ENCODE measurements around the gene ATAD2B.

ATAD2B gene

DNA sequence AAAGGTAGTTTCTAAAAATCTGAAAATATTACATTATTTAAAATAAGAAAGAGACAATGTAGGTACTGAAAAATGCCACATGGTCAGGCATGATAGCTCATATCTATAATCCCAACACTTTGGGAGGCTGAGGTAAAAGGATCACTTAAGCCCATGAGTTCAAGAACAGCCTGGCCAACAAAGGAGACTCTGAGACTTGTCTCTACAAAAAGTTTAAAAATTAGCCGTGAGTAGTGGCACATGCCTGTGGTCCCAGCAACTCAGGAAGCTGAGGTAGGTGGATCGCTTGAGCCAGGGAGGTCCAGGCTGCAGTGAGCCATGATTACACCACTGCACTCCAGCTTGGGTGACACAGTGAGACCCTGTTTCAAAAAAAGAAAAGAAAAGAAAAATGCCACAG, 21.8 kb downstream of the ATAD2B start:
- DNase-seq: no peak

DNA sequence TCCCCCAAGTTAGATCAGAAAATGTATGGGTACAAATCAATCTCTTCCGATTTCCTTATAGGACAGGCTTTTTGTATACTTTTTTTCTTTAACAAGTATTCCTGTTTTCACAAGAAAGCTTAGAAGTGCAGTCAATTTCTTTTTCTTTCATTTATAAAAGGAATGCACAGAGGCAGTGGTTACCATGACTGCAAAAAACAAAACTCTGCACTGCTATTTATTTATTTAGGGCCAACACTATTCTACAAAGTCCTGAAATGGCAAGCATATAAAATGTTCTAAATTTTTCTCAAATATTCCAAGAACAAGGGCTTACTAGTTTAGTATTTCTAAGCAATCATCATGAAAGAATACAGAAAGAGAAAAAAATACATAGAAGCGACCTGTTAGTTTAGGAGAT, 22.2 kb downstream of the ATAD2B start:
- DNase-seq: no peak

DNA sequence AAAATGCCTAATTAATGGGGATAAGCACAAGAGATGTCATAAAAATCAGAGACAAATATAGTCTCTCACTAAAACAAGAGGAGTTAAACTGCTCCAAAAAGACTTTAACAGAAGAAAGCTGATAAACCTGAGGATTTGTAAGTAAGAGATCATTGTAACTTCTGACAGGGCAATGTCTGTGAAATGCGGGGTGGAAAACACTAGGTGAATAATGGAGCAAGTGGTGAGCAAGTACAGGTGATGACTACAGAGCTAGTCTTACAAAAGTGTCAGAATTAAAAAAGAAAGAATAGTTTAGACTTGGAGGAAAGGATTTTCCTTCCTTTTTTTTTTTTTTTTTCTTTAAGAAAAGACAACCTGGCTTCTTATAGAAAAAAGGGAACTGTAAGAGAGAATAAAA, 22.7 kb downstream of the ATAD2B start:
- DNase-seq: no peak

DNA sequence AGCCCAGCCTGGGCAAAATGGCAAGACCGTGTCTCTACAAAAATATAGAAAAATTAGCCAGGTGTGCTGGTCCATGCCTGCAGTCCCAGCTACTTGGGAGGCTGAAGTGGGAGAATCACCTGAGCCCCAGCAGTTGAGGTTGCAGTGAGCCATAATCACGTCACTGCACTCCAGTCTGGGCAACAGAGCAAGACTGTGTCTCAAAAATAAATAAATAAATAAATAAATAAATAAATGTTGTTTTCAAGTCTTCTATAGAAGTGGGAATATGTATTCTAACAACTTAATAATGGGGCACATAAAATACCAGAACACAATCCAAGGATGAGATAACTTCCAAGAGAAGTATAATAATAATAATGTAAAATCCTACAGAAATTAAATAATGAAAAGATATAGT, 23.9 kb downstream of the ATAD2B start:
- DNase-seq: no peak

DNA sequence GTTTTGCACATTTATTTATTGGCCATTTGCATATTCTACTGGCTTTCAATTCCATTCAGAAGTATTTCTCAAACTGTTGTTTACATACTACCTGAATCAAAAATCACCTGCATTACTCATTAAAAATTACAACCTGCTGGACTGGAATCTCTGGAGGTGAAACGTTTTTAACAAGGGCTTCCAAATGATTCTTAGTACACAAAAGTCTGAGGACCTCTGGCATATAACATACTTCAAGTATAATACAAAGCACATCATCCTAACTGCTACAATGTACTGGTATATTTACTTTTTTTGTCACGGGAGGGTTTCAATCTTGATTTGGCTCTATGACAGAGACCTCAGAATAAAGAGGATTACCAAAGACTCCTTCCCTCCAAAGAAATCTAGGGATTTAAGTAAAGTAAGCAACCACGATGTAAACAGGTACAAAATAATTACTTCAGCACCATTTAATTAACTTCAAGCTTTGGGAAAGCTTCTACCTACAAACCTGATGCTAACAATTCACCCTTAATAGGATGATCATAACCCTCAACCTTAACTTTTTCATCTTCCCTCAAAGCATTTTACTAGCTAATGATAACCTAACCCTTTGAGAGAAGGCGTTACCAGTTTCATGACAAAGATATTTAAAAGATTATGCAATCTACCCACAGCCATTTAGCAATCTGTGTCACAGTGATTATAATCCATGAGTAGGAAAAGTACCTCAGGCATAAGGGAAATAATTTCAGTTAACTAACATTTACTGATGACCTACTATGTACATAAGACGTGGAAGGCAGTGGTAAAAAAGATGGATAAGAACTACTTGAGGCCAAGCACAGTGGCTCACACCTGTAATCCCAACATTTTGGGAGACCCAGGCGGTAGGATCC, 24.7 kb downstream of the ATAD2B start:
- DNase-seq: no peak

DNA sequence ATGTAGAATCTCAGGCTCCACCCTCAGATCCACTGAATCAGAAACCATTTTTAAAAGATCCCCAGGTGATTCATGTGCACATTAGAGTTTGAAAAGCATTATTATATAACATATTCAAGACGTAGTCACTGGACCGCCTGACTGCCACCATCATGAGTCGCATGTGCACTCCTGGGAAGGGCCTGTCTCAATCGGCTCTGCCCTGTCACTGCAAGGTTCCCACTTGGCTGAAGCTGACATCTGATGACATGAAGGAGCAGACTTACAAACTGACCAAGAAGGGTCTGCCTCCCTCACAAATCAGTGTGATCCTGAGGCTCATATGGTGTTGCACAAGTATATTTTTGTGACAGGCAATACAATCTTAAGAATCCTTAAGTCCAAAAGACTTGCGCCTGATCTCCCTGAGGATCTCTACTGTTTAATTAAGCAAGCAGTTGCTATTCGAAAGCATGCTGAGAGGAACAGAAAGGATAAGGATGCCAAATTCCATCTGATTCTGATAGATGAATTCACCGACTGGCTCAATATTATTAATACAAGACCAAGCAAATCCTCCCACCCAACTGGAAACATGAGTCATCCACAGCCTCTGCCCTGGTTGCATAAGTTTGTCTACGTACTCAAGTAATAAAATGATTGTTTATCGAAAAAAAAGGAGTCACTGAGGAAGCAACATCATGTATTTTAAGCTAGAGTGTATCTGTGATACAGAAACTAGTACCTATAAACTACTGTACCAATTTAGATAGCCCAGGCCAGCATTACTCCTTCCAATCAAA, 26.2 kb downstream of the ATAD2B start:
- no peak for DNase-seq

DNA sequence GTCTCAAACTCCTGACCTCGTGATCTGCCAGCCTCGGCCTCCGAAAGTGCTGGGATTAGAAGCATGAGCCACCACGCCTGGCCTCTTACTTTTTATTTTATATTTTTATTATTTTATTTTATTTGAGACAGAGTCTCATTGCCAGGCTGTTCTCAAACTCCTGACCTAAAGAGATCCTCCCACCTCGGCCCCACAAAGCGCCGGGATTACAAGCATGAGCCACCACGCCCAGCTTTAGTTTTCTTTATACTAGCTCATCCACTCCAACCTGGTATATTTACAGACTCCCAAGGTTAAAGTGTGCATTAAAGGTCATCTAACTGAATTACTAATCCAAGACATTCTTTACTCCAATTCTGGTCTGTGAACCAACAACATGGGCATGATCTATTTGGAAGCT, 26.8 kb downstream of the ATAD2B start:
- no peak for DNase-seq

DNA sequence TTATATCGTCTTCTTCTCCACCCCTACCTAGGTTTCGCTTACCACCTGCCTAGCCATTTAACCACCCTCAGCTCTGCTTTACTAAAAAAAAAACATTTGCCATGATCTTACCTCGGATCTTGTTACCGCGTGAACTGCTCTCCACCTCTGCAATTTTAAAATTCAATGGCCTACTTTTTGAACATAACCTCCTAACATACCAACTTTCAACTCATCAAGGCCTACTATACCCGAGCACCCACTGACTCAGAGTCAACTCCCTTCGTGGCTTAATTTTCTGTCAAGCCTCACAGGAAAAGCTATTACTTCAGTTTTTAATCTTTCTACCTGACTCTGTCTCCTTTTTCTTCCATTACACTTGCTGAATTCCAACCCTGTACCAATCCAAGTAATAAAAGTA, 55.7 kb downstream of the ATAD2B start:
- DNase-seq: no peak

DNA sequence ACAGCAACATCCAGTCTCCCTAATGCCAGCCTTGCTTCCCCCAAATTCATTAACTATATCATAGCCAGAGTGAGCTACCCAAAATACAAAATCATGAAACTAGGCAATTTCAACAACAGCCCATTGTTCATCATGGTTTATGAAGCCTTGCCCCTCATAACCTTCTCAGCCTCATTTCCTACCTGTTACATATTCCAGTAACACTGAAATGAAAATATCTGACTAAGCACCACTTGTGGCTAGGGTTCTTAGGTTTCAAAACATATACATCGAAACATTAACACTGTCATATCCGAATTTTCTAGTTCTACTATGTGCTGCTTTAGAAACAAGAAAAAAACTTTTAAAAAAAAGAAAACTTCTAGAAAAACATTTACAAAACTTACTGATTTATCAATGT, 59.5 kb downstream of the ATAD2B start:
- no peak for DNase-seq

DNA sequence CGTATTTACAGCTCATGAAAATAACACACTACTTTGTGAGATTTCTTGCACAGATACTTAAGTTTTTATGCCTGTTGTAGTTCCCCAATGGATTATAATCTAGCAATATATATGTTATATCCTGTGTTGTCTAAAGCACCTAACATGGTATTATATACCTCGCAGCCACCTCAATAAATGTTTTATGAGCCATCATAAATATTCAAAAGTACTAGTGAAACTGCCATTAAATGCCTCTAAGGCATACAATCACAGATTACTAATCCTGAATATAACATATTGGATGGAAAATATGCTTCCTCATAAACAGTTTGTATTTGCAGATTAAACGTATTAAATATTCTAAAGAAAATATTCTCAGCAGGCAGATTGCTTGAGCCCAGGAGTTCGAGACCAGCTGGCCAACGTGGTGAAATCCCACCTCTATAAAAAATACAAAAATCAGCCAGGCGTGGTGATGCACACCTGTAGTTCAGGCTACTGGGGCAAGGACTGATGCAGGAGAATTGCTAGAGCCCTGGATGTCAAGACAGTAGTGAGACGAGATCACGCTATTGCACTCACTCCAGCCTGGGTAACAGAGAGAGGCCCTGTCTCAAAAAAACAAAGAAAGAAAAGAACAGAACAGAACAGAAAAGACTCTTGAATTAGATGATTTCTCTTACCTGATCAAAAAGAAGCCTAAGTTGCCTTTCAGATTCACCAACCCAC, 64.1 kb downstream of the ATAD2B start:
- no peak for DNase-seq

DNA sequence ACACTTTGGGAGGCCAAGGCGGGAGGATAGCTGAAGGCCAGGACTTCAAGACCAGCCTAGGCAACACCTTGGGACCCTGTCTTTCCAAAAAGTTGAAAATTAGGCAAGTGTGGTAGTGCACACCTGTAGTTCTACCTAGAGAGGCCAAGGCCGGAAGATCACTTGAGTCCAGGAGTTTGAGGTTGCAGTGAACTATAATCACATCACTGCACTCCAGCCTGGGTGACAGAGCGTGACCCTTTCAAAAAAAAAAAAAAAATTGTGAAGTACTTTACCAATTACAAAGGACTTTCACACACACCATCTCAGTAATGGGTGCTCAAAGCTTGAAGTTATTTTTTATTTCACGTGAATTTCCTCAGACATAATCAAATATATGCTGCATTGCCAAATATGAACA, 65.0 kb downstream of the ATAD2B start:
- no peak for DNase-seq

DNA sequence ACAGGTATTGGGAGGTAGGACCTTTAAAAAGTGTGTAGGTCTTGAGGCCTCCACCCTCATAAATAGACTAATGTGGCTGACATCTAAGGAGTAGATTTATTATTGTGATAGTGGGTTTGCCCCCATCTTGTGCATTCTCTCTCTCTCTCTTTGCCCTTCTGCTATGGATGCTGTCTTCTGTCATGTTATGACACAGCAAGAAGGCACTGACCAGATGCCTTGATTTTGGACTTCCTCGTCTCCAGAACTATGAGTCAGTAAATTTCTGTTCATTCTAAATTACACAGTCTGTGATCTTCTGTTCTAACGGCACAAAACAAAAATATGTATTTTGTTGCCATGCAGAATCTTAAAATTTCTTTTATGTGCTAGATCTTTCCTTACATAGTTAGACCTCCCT, 66.9 kb downstream of the ATAD2B start:
- no peak for DNase-seq

DNA sequence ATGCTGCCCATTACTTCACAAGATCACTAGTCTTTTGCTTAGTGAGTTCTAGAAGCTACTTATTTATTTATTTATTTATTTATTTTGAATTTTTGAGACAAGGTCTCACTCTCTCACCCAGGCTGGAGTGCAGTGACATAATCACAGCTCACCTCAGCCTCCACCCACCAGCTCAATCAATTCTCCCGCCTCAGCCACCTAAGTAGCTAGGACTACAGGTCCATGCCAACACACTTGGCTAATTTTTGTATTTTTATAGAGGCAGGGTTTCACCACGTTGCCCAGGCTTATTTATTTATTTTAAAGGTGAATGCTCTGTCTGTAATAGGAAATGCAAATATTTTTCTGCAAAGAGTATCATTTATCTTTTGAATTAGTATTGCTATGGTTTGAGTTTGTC, 67.7 kb downstream of the ATAD2B start:
- no peak for DNase-seq

DNA sequence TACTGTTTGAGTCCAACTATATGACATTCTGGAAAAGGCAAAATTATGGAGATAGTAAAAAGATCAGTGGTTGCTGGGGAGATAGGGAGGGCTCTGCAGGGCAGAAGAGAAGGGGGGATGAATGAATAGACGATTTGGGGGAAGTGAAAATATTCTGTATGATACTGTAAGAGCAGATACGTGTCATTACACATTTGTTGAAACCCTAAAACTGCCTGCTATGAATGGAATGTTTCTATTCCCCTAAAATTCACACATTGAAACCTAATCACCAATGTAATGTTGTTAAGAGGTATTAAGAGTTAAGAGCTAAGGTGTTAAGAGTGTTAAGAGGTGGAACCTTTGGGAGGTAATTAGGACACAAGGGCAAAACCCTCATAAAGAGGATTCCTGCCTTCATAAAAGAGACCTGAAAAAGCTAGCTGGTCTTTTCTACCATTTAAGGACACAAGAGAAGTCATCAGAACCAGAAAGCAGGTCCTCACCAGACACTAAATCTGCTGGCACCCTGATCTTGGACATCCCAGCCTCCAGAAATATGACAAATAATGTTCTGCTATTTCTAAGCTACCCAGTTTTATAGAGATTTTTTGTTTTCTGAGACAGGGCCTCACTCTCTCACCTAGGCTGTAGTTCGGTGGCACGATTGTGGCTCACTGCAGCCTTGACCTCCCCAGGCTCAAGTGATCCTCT, 76.2 kb downstream of the ATAD2B start:
- DNase-seq: no peak

DNA sequence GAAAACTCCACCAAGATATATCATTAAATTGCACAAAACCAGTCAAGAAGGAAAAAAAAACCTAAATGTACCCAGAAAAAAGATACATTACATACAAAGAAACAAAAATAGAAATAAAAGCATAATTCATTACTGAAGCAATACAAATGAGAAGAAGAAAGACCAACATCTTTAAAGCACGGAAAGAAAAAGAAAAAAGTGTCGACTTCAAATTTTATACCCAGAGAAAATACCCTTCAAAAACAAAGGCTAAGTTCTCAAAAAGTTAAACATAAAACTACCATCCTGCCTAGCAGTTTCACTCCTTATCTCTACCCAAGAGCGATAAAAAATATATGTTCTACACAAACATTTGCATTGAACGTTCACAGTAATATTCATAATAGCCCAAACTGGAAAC, 82.0 kb downstream of the ATAD2B start:
- DNase-seq: no peak

DNA sequence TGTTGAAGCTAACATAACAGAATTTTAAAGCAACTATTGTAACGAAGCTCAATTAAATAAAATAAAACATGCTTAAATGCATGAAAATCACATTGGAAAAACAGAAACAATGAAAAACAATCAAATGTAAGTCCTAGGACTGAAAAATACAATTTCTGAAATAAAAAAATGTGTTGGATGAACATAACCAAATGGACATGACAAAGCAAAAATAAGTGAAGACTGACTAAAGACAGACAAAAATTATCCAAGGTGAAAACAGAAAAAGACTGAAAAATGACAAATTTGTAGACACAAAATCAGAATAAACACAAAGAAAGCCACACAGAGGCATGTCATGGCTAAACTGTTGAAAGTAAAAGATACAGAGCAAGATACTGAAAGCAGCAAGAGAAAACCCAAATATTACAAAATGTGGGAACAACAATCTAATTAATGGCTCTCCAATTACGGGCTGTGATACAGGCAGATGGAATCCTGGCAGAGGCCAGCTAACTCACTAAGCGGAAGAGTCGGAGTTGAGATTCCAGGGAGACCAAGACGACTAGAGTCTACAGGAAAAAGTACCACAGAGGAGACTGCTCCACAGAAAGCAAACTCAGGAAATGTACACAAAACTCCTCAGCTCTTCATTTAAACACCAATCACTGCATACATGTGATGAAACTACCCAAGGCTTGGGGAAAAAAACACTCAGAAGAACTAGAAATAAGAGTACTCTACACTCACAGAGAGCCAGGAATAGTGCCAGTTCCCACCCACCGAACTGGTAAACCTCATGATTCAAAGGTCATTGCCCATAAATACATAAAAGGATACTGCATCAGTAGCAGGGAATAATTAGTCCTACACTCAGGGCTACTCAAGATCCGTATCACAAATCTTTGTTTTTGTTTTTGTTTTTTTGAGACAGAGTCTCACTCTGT, 83.6 kb downstream of the ATAD2B start:
- DNase-seq: no peak

DNA sequence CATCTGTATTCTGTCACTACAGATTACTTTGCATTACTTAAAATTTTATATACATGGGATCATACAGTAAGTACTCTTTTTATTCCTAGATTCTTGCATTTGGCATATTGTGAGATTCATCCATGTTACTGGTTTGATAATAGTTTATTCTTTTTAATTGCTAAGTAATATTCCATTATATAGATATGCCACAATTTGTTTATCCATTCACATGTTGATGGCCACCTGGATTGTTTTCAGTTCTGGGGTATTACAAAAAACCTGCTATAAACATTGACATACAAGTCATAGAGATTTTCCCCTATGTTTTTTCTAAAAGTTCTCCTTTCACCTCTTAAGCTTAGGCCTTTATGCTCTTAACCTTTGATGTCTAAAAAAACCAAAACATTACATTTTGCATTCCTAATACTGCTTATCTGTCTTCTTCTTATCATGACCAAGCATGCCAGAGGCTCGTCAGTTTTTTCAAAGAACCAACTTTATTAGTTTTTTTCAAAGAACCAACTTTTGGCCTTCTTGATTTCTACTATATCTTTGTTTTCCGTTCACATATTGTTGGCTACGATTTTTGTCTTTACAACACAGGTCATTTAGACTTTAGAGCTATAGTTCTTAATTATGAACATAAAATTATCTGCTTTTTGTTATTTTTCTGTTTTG, 86.9 kb downstream of the ATAD2B start:
- DNase-seq: no peak

DNA sequence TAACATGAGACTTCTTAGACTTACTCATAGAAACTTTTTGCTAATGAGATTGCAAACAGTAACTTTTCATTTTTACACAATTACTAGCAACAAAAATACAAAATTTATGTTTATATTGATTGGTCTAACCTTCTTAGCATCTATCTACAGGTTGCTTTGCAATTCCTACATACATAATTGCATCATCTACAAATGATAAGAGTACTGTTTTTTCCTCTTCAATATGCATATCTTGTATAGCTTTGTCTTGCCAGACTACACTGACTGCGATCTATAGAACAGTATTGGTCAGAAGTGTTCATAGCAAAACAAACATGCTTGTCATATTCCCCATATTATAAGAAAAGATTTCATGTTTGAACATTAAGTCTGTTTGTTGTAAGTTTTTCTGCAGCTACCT, 87.9 kb downstream of the ATAD2B start:
- no peak for DNase-seq

DNA sequence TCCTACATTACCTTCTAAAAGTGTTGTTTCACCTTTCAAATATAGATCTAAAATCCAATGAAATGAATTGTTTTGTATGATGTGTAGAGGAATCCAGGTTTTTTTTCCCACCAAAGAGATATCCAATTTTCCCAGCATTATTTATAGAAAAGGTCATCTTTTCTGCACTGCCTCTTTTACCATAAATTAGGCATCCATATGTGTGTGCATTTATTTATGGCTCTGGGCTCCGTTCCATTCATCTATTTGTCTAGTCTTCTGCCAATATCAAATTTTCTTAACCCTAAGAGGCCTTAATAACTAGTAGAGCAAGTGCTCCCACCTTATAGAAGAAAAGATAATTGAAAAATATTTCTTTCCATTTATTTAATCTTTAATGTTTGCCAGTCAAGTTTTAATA, 88.3 kb downstream of the ATAD2B start:
- no peak for DNase-seq

DNA sequence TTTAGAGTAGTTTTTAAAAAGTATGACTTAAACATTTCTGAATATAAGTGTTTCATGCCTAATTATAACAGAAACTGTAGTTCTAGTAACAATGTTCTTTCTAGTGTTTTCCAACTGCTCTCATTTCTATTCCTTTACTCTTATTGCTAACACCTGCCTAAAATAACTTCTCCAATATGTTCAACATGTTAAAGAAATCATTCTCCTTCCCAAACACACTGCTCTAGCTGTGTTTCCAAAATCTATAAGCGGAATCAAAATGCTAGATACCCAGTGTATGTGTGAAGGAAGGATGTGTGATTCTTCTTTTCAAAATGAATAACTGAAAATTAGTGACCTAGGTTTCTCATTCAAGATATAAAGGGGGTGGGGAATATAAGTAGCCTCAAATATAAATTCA, 89.1 kb downstream of the ATAD2B start:
- DNase-seq: no peak

DNA sequence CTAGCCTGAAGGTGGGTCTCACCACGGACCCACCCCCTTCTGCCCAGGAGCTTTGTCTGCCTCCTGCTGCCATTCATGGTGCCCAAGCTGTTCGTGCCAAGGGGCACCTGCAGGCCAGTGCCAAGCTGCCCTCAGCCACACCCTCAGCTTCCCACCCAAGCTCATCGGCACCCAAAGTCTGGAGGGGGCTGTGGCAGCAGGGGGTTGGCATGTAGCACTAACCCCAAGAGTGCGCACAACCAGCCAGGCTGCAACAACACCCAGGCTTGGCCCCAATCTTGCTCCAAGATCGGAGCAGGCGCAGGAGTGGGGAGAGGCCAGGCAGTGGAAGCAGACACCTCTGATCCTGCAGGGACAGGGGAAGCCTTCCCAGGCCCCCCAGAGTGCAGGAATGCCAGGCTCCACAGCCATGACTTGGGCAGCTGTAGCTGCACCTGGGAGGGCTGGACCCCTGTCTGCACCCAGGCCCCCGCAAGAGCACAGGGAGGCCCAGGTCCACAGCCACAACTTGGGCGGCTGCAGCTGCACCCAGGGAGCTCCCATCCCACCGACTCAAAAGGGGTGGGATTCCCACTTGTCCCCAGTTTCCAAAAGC, 89.9 kb downstream of the ATAD2B start:
- DNase-seq: no peak

Measured in NCI-H1436 treated with DMSO at 0.1 percent for 48 hours (cell line).